GM12865 (cell line): ENCODE measurements around the gene UFD1.
A peak's percentile ranks its signal among the peaks of the same experiment; 100 is the strongest.

Source experiments
- DNase-seq: peaks from one replicate; pipeline ENCODE4 v3.0.0; 2010; ENCODE audit warnings: low read depth
- H3K4me3 ChIP-seq: 2 replicates; pipeline ENCODE4 v1.5.1; 2011; ENCODE audit warnings: mild to moderate bottlenecking, low read depth, low read length, control low read depth
- TF ChIP-seq, protein P1 (sequence below): IDR thresholded peaks from 2 replicates; pipeline ENCODE4 v1.5.1; 2011; ENCODE audit warnings: low read length, control low read depth, low read depth, inconsistent platforms; ENCODE audit not compliant: insufficient read depth; ENCODE audit errors: missing control alignments

UFD1 gene

GRCh38 chr22:19488285-19488684 lies 9.3 kb upstream of the UFD1 start:
- TF ChIP-seq, protein P1, sequence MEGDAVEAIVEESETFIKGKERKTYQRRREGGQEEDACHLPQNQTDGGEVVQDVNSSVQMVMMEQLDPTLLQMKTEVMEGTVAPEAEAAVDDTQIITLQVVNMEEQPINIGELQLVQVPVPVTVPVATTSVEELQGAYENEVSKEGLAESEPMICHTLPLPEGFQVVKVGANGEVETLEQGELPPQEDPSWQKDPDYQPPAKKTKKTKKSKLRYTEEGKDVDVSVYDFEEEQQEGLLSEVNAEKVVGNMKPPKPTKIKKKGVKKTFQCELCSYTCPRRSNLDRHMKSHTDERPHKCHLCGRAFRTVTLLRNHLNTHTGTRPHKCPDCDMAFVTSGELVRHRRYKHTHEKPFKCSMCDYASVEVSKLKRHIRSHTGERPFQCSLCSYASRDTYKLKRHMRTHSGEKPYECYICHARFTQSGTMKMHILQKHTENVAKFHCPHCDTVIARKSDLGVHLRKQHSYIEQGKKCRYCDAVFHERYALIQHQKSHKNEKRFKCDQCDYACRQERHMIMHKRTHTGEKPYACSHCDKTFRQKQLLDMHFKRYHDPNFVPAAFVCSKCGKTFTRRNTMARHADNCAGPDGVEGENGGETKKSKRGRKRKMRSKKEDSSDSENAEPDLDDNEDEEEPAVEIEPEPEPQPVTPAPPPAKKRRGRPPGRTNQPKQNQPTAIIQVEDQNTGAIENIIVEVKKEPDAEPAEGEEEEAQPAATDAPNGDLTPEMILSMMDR: no peak
- DNase-seq: no peak
- no peak overlapping the region for H3K4me3 ChIP-seq

- no peak overlapping the region for H3K4me3 ChIP-seq
- DNase-seq: no peak
- TF ChIP-seq, protein P1: no peak
These were observed 4.7 kb upstream of the UFD1 start for GRCh38 chr22:19483481-19484244.

GRCh38 chr22:19482297-19482696 lies 3.3 kb upstream of the UFD1 start:
- TF ChIP-seq, protein P1: no peak

DNA sequence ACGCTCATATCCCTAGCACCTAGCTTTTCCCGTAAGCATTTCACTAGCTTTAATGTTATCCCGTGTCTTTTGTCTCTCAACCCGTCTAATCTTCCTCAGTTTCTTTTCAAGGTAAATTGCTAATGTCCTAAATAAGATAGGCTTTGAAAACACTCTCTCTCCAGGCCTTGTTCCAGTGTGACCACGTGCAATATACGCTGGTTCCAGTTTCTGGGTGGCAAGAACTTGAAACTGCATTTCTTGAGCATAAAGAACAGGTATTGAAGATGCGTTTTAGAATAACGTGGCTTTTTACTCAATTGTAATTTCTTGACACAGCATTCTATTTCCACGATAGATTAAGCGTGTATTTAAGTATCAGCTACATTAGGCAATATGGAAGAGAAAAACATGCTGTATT lies 1.8 kb upstream of the UFD1 start:
- TF ChIP-seq, protein P1: no peak
- DNase-seq: no peak
- peak overlapping the region; percentile 74 for H3K4me3 ChIP-seq

More at GRCh38 chr22:19482297-19482696, 3.3 kb upstream of the UFD1 start:
- H3K4me3 ChIP-seq: no peak overlapping the region
- DNase-seq: no peak

DNA sequence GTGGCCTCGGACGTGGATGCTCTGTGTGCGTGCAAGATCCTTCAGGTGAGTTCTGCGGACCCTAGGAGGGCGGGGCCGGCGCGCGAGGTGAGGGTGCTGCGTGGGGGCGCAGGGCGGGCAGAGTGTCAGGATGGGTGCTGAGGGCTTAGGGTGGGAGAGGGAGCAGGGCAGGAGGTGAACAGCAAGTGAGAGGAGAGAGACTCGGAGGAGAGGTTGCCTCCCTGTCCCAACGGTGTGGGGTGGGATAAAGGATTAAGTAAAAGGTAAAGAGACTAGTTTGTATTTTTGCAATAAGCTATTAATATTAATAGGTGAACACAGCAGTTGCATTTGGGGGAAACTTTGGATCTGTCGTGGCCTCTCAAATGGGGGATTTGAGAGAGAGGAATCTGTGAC lies 1.2 kb upstream of the UFD1 start:
- H3K4me3 ChIP-seq: peak overlapping the region; percentile 74
- DNase-seq: no peak
- TF ChIP-seq, protein P1: no peak

DNA sequence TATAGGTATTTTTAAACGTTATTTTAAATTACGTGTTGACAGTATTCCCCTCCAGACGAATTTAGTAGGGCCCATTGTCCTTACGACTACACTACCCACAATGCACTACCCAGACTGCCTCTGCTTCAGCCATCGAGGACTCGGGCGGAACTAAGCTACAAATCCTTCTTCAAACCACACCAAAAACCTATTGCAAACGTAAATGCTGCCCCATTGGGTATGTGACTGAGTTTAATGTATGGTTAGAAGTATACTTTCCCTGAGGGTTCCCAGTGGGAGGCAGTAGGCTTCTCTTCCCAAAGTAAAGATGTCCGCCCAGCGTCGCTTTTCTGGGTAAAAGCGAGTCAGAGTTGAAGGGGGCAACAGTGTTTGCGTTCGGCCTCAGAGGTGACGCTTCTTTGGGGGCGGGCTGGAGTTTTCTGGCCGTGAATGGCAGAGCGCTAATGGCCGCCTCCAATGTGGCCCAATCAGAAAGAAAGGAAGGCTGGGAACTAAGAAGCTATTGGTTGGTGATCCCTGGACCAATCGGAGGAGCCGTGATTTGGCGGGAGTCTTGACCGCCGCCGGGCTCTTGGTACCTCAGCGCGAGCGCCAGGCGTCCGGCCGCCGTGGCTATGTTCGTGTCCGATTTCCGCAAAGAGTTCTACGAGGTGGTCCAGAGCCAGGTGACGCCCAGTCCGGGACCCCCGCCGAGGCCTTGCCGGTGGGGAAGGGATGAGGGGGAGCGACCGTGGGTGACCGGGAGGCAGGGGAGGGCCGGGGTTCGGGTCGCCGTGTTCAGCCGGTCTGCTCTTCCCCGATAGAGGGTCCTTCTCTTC lies 571 bp upstream of the UFD1 start, which contains the start of gene CDC45:
TSS of gene CDC45 (plus strand) at position 566 of the 818 bp plus-strand sequence. CDS start at position 615, 49 bp downstream.
- peak within 1 kb of the TSS; percentile 74 for H3K4me3 ChIP-seq
- TF ChIP-seq, protein P1: no peak
- peak; percentile 98 for DNase-seq
